DND-41 (cell line): ENCODE results near the gene CHRNA9.

Source experiments
- ATAC-seq: fragments of 200-7000 bp; cut with Tn5 transposase; 3 replicates; pipeline ENCODE4 v1.9.1; 2021; ENCODE audit warnings: low read depth; ENCODE audit not compliant: insufficient read depth
- DNase-seq: peaks from one replicate; pipeline ENCODE4 v3.0.0-alpha.2; 2020
- H2AFZ ChIP-seq: 2 replicates; pipeline ENCODE4 v1.6.0; 2012; ENCODE audit warnings: low read depth, low read length
- H3K27ac ChIP-seq: 2 replicates; pipeline ENCODE4 v1.5.1; 2012; ENCODE audit warnings: low read length, inconsistent platforms
- H3K27me3 ChIP-seq: fragments of 200-600 bp; sonication (generic); 2 replicates; pipeline ENCODE4 v1.6.0; 2012; ENCODE audit warnings: low read length, mild to moderate bottlenecking, inconsistent platforms; ENCODE audit not compliant: insufficient read depth, poor library complexity
- H3K36me3 ChIP-seq: 2 replicates; pipeline ENCODE4 v1.5.1; 2012; ENCODE audit warnings: low read length, inconsistent platforms; ENCODE audit not compliant: insufficient read depth
- H3K4me1 ChIP-seq: 2 replicates; pipeline ENCODE4 v1.5.1; 2012; ENCODE audit warnings: mild to moderate bottlenecking, low read length; ENCODE audit not compliant: insufficient read depth
- H3K4me2 ChIP-seq: 2 replicates; pipeline ENCODE4 v1.6.0; 2012; ENCODE audit warnings: mild to moderate bottlenecking, moderate library complexity, low read length, inconsistent platforms; ENCODE audit not compliant: insufficient read depth
- H3K4me3 ChIP-seq, 2 experiments: fragments of 200-600 bp in 1 of 2; shearing (Covaris generic) in 1 of 2; 2 replicates each; pipeline ENCODE4 v1.5.1; 2012 to 2016; ENCODE audit warnings: inconsistent platforms in 2 of 2, low read length in 2 of 2, mild to moderate bottlenecking in 2 of 2, low read depth in 1 of 2, moderate library complexity in 1 of 2
- H3K79me2 ChIP-seq: 2 replicates; pipeline ENCODE4 v1.6.0; 2012; ENCODE audit warnings: low read length, inconsistent platforms; ENCODE audit not compliant: insufficient read depth
- H3K9ac ChIP-seq: 2 replicates; pipeline ENCODE4 v1.6.0; 2012; ENCODE audit warnings: low read depth, mild to moderate bottlenecking, inconsistent platforms, low read length, moderate library complexity
- H3K9me3 ChIP-seq: 2 replicates; pipeline ENCODE4 v1.5.1; 2012; ENCODE audit warnings: low read length, moderate library complexity, mild to moderate bottlenecking, inconsistent platforms; ENCODE audit not compliant: insufficient read depth, severe bottlenecking
- H4K20me1 ChIP-seq: 2 replicates; pipeline ENCODE4 v1.6.0; 2012; ENCODE audit warnings: low read length; ENCODE audit not compliant: insufficient read depth
- CTCF ChIP-seq: IDR thresholded peaks from 2 replicates; pipeline ENCODE4 v1.5.1; 2012; ENCODE audit warnings: borderline replicate concordance, low read length, moderate library complexity, mild to moderate bottlenecking; ENCODE audit not compliant: poor library complexity, severe bottlenecking; ENCODE audit errors: extremely low read depth
- EZH2 ChIP-seq: IDR thresholded peaks from 3 replicates; pipeline ENCODE4 v1.6.1; 2012; ENCODE audit warnings: borderline replicate concordance, low read depth, mild to moderate bottlenecking, moderate library complexity, low read length, inconsistent platforms; ENCODE audit not compliant: severe bottlenecking

Gene CHRNA9

GRCh38 chr4:40311811-40312346 is 23.3 kb upstream of the CHRNA9 start:
- H3K4me3 ChIP-seq, result no peak overlapping the region
- H3K27me3 ChIP-seq, result no peaks in the 10 kb centered on the region
- DNase-seq (peak; percentile 41), ATAC-seq (no peak)
- H3K27ac ChIP-seq, result peak overlapping the region; percentile 1; the same call in 1 of the 2 replicates
- H4K20me1 ChIP-seq, result no peaks in the 10 kb centered on the region
- H3K4me1 ChIP-seq, result peaks cover 52% of the 10 kb centered on the region
- H3K4me2 ChIP-seq, result no peak overlapping the region
- no peaks in the 10 kb centered on the region for H3K36me3 ChIP-seq
- H3K9me3 ChIP-seq, result no peaks in the 10 kb centered on the region
- no peak overlapping the region for H3K9ac ChIP-seq
- H2AFZ ChIP-seq, result no peak overlapping the region
- H3K79me2 ChIP-seq, result peaks cover 11% of the 10 kb centered on the region
- TF ChIP-seq EZH2 (no peak), CTCF (no peak)

GRCh38 chr4:40314951-40315350 is 20.2 kb upstream of the CHRNA9 start:
- Histone ChIP-seq H3K27me3 (no peaks in the 10 kb centered on the region), H3K9me3 (no peaks in the 10 kb centered on the region), H2AFZ (no peak overlapping the region), H3K36me3 (no peaks in the 10 kb centered on the region), H4K20me1 (no peaks in the 10 kb centered on the region), H3K79me2 (no peaks in the 10 kb centered on the region; the same call in 1 of the 2 replicates), H3K9ac (no peak overlapping the region), H3K4me3 (no peak overlapping the region), H3K4me2 (no peak overlapping the region), H3K27ac (no peak overlapping the region), H3K4me1 (peaks cover 27% of the 10 kb centered on the region)
- TF ChIP-seq CTCF, result no peak
- TF ChIP-seq EZH2, result no peak
- DNase-seq (no peak), ATAC-seq (no peak)

GRCh38 chr4:40316333-40316781 is 18.8 kb upstream of the CHRNA9 start:
- no peaks in the 10 kb centered on the region for H3K27me3 ChIP-seq
- ATAC-seq, result no peak

GRCh38 chr4:40316782-40317635 is 18.1 kb upstream of the CHRNA9 start:
- no peak for TF ChIP-seq EZH2
- TF ChIP-seq CTCF, result peak; percentile 86
- H3K27me3 ChIP-seq, result no peaks in the 10 kb centered on the region
- H3K36me3 ChIP-seq, result no peaks in the 10 kb centered on the region
- peak; percentile 84 for ATAC-seq
- no peaks in the 10 kb centered on the region for H3K9me3 ChIP-seq
- H4K20me1 ChIP-seq, result no peaks in the 10 kb centered on the region
- H2AFZ ChIP-seq, result peak overlapping the region; percentile 88
- H3K27ac ChIP-seq, result peak overlapping the region; percentile 67
- peak; percentile 73 for DNase-seq
- peak overlapping the region; percentile 65 for H3K4me2 ChIP-seq
- peak overlapping the region; percentile 26 for H3K9ac ChIP-seq
- peak overlapping the region in 1 of 2 experiments; percentile 42; a peak in 2 of 4 replicates for H3K4me3 ChIP-seq
- H3K4me1 ChIP-seq, result peaks cover 21% of the 10 kb centered on the region
- no peaks in the 10 kb centered on the region for H3K79me2 ChIP-seq

More at GRCh38 chr4:40316333-40316781, 18.8 kb upstream of the CHRNA9 start:
- Histone ChIP-seq H3K36me3 (no peaks in the 10 kb centered on the region), H3K27ac (peak overlapping the region; percentile 67; the same call in 1 of the 2 replicates), H3K9ac (peak overlapping the region; percentile 26; the same call in 1 of the 2 replicates), H3K9me3 (no peaks in the 10 kb centered on the region), H3K4me2 (peak overlapping the region; percentile 65), H3K4me3 (no peak overlapping the region), H3K4me1 (peaks cover 27% of the 10 kb centered on the region), H4K20me1 (no peaks in the 10 kb centered on the region), H3K79me2 (no peaks in the 10 kb centered on the region), H2AFZ (peak overlapping the region; percentile 88)
- DNase-seq, result no peak
- TF ChIP-seq EZH2, result no peak
